ENCODE results near the gene AGXT2.

The AGXT2 gene

GRCh38 chr5:35056686-35057085 is 8.9 kb upstream of the AGXT2 start:
- H3K4me3 ChIP-seq (ENCODE audit: low read depth, low read length): no peak overlapping the region
- no peak for TF ChIP-seq CTCF (IDR thresholded peaks at IDR 0.05; ENCODE audit: low read depth, low read length)

GRCh38 chr5:35052838-35053237 is 5.1 kb upstream of the AGXT2 start:
- TF ChIP-seq CTCF (IDR thresholded peaks at IDR 0.05; ENCODE audit: low read depth, low read length): no peak
- H3K4me3 ChIP-seq (ENCODE audit: low read depth, low read length): no peak overlapping the region

GRCh38 chr5:35050541-35051126 is 2.9 kb upstream of the AGXT2 start:
- H3K4me3 ChIP-seq (ENCODE audit: low read depth, low read length): no peak overlapping the region
- TF ChIP-seq CTCF (IDR thresholded peaks at IDR 0.05; ENCODE audit: low read depth, low read length): no peak

- H3K4me3 ChIP-seq (ENCODE audit: low read depth, low read length): no peak overlapping the region
- no peak for TF ChIP-seq CTCF (IDR thresholded peaks at IDR 0.05; ENCODE audit: low read depth, low read length)
Observed at GRCh38 chr5:35048910-35049309, 1.2 kb upstream of the AGXT2 start.

- H3K4me3 ChIP-seq (ENCODE audit: low read depth, low read length): no peak overlapping the region
- TF ChIP-seq CTCF (IDR thresholded peaks at IDR 0.05; ENCODE audit: low read depth, low read length): no peak
Observed at GRCh38 chr5:35046774-35047173, 975 bp downstream of the AGXT2 start.

- H3K4me3 ChIP-seq (ENCODE audit: low read depth, low read length): no peak overlapping the region
- no peak for TF ChIP-seq CTCF (IDR thresholded peaks at IDR 0.05; ENCODE audit: low read depth, low read length)
Observed at GRCh38 chr5:35045280-35045679, 2.5 kb downstream of the AGXT2 start.

- no peak for TF ChIP-seq CTCF (IDR thresholded peaks at IDR 0.05; ENCODE audit: low read depth, low read length)
- H3K4me3 ChIP-seq (ENCODE audit: low read depth, low read length): no peak overlapping the region
Observed at GRCh38 chr5:35044649-35045048, 3.1 kb downstream of the AGXT2 start.

Measured in WI38 (cell line).